Stimulated activated naive B cell treated with anti-CD40 and anti-IgM and Interleukin-4, amounts not matched to agents 10 μg/mL and 1 μg/mL and 100 μg/mL, for 72 hours (primary cell): ENCODE measurements around the gene PLS3.
"Not testable (repeated sequence)": the region's sequence is repeated elsewhere in the genome, so short reads cannot be mapped to it uniquely, and the experiment has no call there.

ENCODE experiments used
- ATAC-seq, 2 donors: fragments of 150-1000 bp; cut with Tn5 transposase; replicated peaks; 2 replicates each; pipeline ENCODE4 v1.10.0; 2021; ENCODE audit warnings: moderate library complexity in 1 of 2
- DNase-seq: peaks from one replicate; pipeline ENCODE4 v3.0.0; 2021
- H3K27ac Mint-ChIP-seq: one replicate; pipeline ENCODE4 v1.8.0; 2022; ENCODE audit warnings: mild to moderate bottlenecking, mixed read lengths
- H3K27me3 Mint-ChIP-seq, 2 donors: one replicate each; pipeline ENCODE4 v1.8.0; 2022; ENCODE audit warnings: mixed read lengths in 2 of 2
- H3K36me3 Mint-ChIP-seq, 2 donors: one replicate each; pipeline ENCODE4 v1.8.0; 2022; ENCODE audit warnings: mixed read lengths in 2 of 2, mild to moderate bottlenecking in 1 of 2
- H3K4me1 Mint-ChIP-seq, 2 donors: one replicate each; pipeline ENCODE4 v1.8.0; 2022; ENCODE audit warnings: mixed read lengths in 2 of 2, mild to moderate bottlenecking in 1 of 2
- H3K4me3 Mint-ChIP-seq, 2 donors: one replicate each; pipeline ENCODE4 v1.8.0; 2022; ENCODE audit warnings: mild to moderate bottlenecking in 2 of 2, mixed read lengths in 2 of 2, moderate library complexity in 1 of 2
- H3K9me3 Mint-ChIP-seq, 2 donors: one replicate each; pipeline ENCODE4 v1.8.0; 2022; ENCODE audit warnings: mixed read lengths in 2 of 2, mild to moderate bottlenecking in 1 of 2

Gene PLS3

GRCh38 chrX:115560978-115561604, at the start of gene PLS3:
TSS of gene PLS3 (plus strand) at chrX:115561174. CDS start at chrX:115610251, 49,077 bp downstream.
- Mint-ChIP-seq H3K9me3 (no peaks in the 10 kb centered on the region), H3K36me3 (no peaks in the 10 kb centered on the region), H3K4me1 (peaks cover 0 to 14% of the 10 kb centered on the region in 2 donors), H3K27me3 (peaks cover 23 to 38% of the 10 kb centered on the region in 2 donors), H3K27ac (peak within 1 kb of the TSS; percentile 88), H3K4me3 (peak within 1 kb of the TSS; percentile 73 to 82)
- DNase-seq (no peak), ATAC-seq (peak; percentile 66 to 67)

DNA sequence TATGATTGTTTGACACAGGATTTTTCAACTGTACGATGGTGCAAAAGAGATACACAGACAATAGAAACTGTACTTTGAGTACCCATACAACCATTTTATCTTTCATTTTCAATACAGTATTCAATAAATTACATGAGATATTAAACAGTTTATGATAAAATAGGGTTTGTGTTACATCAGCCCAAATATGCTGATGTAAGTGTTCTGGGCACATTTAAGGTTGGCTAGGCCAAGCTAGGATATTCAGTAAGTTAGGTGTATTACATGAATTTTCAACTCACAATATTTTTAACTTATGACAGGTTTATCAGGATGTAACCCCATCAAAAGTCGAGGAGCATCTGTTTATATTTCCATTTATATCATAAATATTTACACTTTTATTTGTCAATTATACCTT, 42.9 kb upstream of the PLS3 start:
- Mint-ChIP-seq H3K36me3 (no peaks in the 10 kb centered on the region), H3K4me1 (no peaks in the 10 kb centered on the region), H3K27ac (no peak overlapping the region), H3K9me3 (no peaks in the 10 kb centered on the region), H3K27me3 (peaks cover 0 to 7% of the 10 kb centered on the region in 2 donors), H3K4me3 (no peak overlapping the region)
- no peak for DNase-seq
- ATAC-seq = no peak

GRCh38 chrX:115521741-115522140, 39.2 kb upstream of the PLS3 start:
- Mint-ChIP-seq H3K27ac (no peak overlapping the region), H3K27me3 (peaks cover 0 to 7% of the 10 kb centered on the region in 2 donors), H3K4me1 (no peaks in the 10 kb centered on the region), H3K4me3 (no peak overlapping the region), H3K9me3 (no peaks in the 10 kb centered on the region), H3K36me3 (no peaks in the 10 kb centered on the region)
- ATAC-seq (no peak), DNase-seq (no peak)

- no peaks in the 10 kb centered on the region for H3K4me1 Mint-ChIP-seq
- no peak for ATAC-seq
- H3K4me3 Mint-ChIP-seq = no peak overlapping the region
- no peaks in the 10 kb centered on the region for H3K9me3 Mint-ChIP-seq
- H3K27me3 Mint-ChIP-seq = peaks cover 0 to 7% of the 10 kb centered on the region in 2 donors
- H3K36me3 Mint-ChIP-seq = no peaks in the 10 kb centered on the region
- no peak overlapping the region for H3K27ac Mint-ChIP-seq
- no peak for DNase-seq
These were observed 38.0 kb upstream of the PLS3 start for GRCh38 chrX:115522952-115523351.

DNA sequence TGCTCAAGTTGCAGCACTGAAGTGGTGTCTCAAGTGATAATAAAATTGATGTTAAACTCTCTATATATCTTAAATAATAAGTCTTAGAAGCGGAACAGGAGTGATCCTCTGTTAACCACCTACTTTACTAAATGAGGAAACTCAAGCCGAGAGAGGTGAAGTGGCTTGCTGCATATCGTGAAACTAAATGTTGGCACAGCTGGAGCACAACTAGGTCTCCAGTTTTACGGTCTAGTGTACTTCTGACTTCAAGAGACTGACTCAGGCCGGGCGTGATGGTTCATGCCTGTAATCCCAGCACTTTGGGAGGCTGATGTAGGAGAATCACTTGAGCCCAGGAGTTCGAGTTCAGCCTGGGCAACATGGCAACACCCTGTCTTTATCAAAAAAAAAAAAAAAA, 35.5 kb upstream of the PLS3 start:
- Mint-ChIP-seq H3K4me1 (no peaks in the 10 kb centered on the region), H3K36me3 (no peaks in the 10 kb centered on the region), H3K9me3 (no peaks in the 10 kb centered on the region), H3K27me3 (peaks cover 0 to 7% of the 10 kb centered on the region in 2 donors), H3K27ac (no peak overlapping the region), H3K4me3 (no peak overlapping the region)
- no peak for ATAC-seq
- DNase-seq = no peak

DNA sequence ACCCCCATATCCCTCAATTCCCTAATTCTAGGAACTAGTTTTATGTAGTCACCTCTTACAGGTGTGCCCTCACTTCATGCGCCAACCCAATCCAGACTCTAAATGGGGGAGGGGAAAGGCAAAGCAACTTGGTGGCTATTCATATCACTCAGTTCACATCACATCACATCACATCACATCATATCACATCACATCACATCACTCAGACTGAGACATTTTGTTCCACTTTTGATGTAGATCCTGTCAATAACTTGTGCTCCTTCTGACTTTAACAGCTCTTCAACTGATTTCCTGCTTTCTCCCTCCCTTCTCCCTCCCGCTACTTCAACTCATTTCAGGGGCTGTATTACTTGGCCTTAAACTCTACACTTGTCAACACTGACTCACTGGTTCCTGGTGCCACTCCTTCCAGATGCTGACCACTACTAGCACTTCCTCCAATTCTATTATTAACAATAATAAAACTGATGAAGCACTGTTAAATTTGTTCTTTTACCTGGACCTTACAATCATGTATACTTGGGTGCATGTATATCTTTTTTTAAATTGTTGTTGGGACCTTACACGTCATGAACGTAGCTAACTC, 29.1 kb upstream of the PLS3 start:
- Mint-ChIP-seq H3K4me1 (no peaks in the 10 kb centered on the region), H3K9me3 (no peaks in the 10 kb centered on the region), H3K27me3 (no peaks in the 10 kb centered on the region), H3K36me3 (no peaks in the 10 kb centered on the region), H3K4me3 (no peak overlapping the region), H3K27ac (no peak overlapping the region)
- ATAC-seq (no peak), DNase-seq (no peak)

GRCh38 chrX:115533485-115533884, 27.5 kb upstream of the PLS3 start:
- H3K4me1 Mint-ChIP-seq = no peaks in the 10 kb centered on the region
- ATAC-seq = no peak
- no peak overlapping the region for H3K4me3 Mint-ChIP-seq
- no peaks in the 10 kb centered on the region for H3K36me3 Mint-ChIP-seq
- H3K27me3 Mint-ChIP-seq = no peaks in the 10 kb centered on the region
- peaks cover 3 to 4% of the 10 kb centered on the region in 2 donors for H3K9me3 Mint-ChIP-seq
- H3K27ac Mint-ChIP-seq = no peak overlapping the region
- no peak for DNase-seq

DNA sequence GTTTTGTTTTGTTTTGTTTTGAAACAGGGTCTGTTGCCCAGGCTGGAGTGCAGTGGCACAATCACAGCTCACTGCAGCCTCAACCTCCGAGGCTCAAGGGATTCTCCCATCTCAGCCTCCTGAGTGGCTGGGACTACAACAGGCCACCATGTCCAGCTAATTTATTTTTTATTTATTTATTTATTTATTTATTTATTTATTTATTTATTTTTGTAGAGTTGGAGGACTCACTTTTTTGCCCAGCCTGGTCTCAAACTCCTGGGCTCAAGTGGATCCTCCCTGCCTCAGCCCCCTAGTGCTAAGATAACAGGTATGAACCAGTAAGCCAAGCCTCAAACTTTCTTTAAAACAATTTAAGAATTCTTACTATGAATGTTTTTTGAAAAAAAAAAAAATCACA, 26.6 kb upstream of the PLS3 start:
- Mint-ChIP-seq H3K9me3 (peaks cover 3 to 4% of the 10 kb centered on the region in 2 donors), H3K36me3 (no peaks in the 10 kb centered on the region), H3K27me3 (no peaks in the 10 kb centered on the region), H3K27ac (no peak overlapping the region), H3K4me1 (no peaks in the 10 kb centered on the region), H3K4me3 (no peak overlapping the region)
- ATAC-seq (no peak), DNase-seq (no peak)

DNA sequence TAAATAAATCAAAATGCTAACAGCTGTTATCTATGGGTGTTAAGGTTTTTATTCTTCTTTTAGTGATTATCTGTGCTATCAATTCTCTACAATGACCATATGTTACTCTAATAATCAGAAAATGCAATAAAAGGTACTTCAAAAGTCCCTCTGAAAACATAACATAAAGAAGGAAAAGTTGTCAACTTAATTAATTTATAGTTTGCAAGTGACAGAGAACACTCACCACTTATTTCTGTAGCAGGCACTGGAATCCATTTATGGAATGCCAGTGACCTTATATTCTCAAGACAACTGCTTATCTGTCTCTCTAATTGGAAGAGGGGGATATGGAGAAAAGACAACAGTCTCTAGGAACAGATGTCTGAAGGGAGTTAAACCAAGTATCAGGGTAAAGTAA, 25.6 kb upstream of the PLS3 start:
- no peak for ATAC-seq
- H3K27me3 Mint-ChIP-seq = no peaks in the 10 kb centered on the region
- no peak overlapping the region for H3K27ac Mint-ChIP-seq
- H3K4me3 Mint-ChIP-seq = no peak overlapping the region
- peaks cover 3 to 4% of the 10 kb centered on the region in 2 donors for H3K9me3 Mint-ChIP-seq
- no peaks in the 10 kb centered on the region for H3K36me3 Mint-ChIP-seq
- no peak for DNase-seq
- no peaks in the 10 kb centered on the region for H3K4me1 Mint-ChIP-seq

- H3K9me3 Mint-ChIP-seq = peaks cover 3 to 4% of the 10 kb centered on the region in 2 donors
- H3K36me3 Mint-ChIP-seq = no peaks in the 10 kb centered on the region
- H3K4me1 Mint-ChIP-seq = no peaks in the 10 kb centered on the region
- H3K4me3 Mint-ChIP-seq = no peak overlapping the region
- ATAC-seq = no peak
- no peak overlapping the region for H3K27ac Mint-ChIP-seq
- no peaks in the 10 kb centered on the region for H3K27me3 Mint-ChIP-seq
- no peak for DNase-seq
These were observed 25.1 kb upstream of the PLS3 start for GRCh38 chrX:115535844-115536243.

GRCh38 chrX:115539841-115540240, 21.1 kb upstream of the PLS3 start:
- Mint-ChIP-seq H3K27ac (no peak overlapping the region), H3K9me3 (peaks cover 3 to 4% of the 10 kb centered on the region in 2 donors), H3K4me1 (no peaks in the 10 kb centered on the region), H3K27me3 (peaks cover 0 to 10% of the 10 kb centered on the region in 2 donors), H3K4me3 (no peak overlapping the region), H3K36me3 (no peaks in the 10 kb centered on the region)
- ATAC-seq = no peak
- no peak for DNase-seq

- H3K36me3 Mint-ChIP-seq, ATAC-seq, DNase-seq, H3K9me3 Mint-ChIP-seq, H3K4me1 Mint-ChIP-seq, H3K4me3 Mint-ChIP-seq, H3K27ac Mint-ChIP-seq, H3K27me3 Mint-ChIP-seq: not testable (repeated sequence)
These were observed 19.9 kb upstream of the PLS3 start for GRCh38 chrX:115541045-115541444.

- ATAC-seq (no peak), DNase-seq (no peak)
- Mint-ChIP-seq H3K4me1 (no peaks in the 10 kb centered on the region), H3K27me3 (peaks cover 0 to 10% of the 10 kb centered on the region in 2 donors), H3K27ac (no peak overlapping the region), H3K9me3 (no peaks in the 10 kb centered on the region), H3K36me3 (no peaks in the 10 kb centered on the region), H3K4me3 (no peak overlapping the region)
These were observed 13.5 kb upstream of the PLS3 start for GRCh38 chrX:115547448-115547847.

DNA sequence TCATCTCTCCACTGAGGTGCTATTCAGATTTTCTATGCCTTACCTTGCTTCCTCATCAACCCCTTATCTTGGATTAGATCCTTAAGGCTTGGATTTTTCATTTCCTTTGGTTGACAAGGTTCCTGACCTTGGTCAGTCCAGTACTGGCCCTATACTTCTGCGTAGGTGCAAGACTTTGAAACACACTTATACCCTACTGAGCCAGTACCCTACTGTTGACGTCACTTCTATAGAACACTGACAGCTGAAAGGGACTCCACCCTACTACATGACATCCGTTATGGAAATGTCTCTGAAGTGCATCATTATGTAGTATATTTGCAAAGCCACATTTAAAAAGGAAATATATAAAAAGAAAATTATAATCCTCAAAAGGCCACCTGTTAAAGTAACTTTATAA, 12.0 kb upstream of the PLS3 start:
- Mint-ChIP-seq H3K27ac (no peak overlapping the region), H3K27me3 (peaks cover 0 to 8% of the 10 kb centered on the region in 2 donors), H3K4me1 (no peaks in the 10 kb centered on the region), H3K36me3 (no peaks in the 10 kb centered on the region), H3K9me3 (no peaks in the 10 kb centered on the region), H3K4me3 (no peak overlapping the region)
- DNase-seq (no peak), ATAC-seq (no peak)

GRCh38 chrX:115553171-115553570, 7.8 kb upstream of the PLS3 start:
- no peaks in the 10 kb centered on the region for H3K9me3 Mint-ChIP-seq
- no peaks in the 10 kb centered on the region for H3K36me3 Mint-ChIP-seq
- H3K4me1 Mint-ChIP-seq = no peaks in the 10 kb centered on the region
- H3K27me3 Mint-ChIP-seq = peaks cover 0 to 14% of the 10 kb centered on the region in 2 donors
- H3K4me3 Mint-ChIP-seq = no peak overlapping the region
- no peak overlapping the region for H3K27ac Mint-ChIP-seq
- no peak for DNase-seq
- no peak for ATAC-seq
